ENCODE data around the gene SPAG8. TPM values are rescaled to one million over a fixed set of nuclear protein-coding genes. Genes with fewer than 3 reads are reported as not detected.
A peak's percentile ranks its signal among the peaks of the same experiment; 100 is the strongest.

SPAG8 gene
- total RNA-seq, 1 experiment from 2014 or later = 0.50 TPM

- no peak overlapping the region for H2BK12ac ChIP-seq (ENCODE audit: insufficient read length, low read depth, low read length)
- no peak overlapping the region for H3K9ac ChIP-seq (ENCODE audit: extremely low read depth, insufficient read length, low read length)
- H2BK20ac ChIP-seq (ENCODE audit: low read depth, low read length, poor library complexity, severe bottlenecking) = no peak overlapping the region
- no peaks in the 10 kb centered on the region for H4K20me1 ChIP-seq (ENCODE audit: control insufficient read depth, insufficient read depth, insufficient read length)
- H3K79me2 ChIP-seq (ENCODE audit: insufficient read depth, low read length) = no peaks in the 10 kb centered on the region
- peaks cover 5% of the 10 kb centered on the region for H3K27me3 Mint-ChIP-seq (ENCODE audit: low read depth)
- H3K18ac ChIP-seq (ENCODE audit: insufficient read length, low read depth, low read length) = no peak overlapping the region
- no peaks in the 10 kb centered on the region for H3K9me3 ChIP-seq (ENCODE audit: control insufficient read depth, low read depth, low read length)
- no peak overlapping the region for H3K4ac ChIP-seq (ENCODE audit: low read depth, low read length)
- H2AFZ ChIP-seq (ENCODE audit: low read length) = no peak overlapping the region
- no peak overlapping the region for H2BK15ac ChIP-seq (ENCODE audit: low read depth, low read length)
- H3K23ac ChIP-seq (ENCODE audit: insufficient read length, low read depth, low read length) = no peak overlapping the region
- no peak overlapping the region for H3K4me2 ChIP-seq (ENCODE audit: insufficient read depth, insufficient read length, low read length)
- H3K4me1 Mint-ChIP-seq = no peaks in the 10 kb centered on the region
- H4K5ac ChIP-seq (ENCODE audit: insufficient read length, low read depth, low read length) = no peak overlapping the region
- no peak overlapping the region for H2BK5ac ChIP-seq (ENCODE audit: insufficient read length, low read length)
- no peaks in the 10 kb centered on the region for H3K23me2 ChIP-seq (ENCODE audit: insufficient read length, low read depth, low read length, poor library complexity, severe bottlenecking)
- DNase-seq = peak; percentile 15
- no peak overlapping the region for H2BK120ac ChIP-seq (ENCODE audit: low read depth, low read length, poor library complexity, severe bottlenecking)
- H3K4me1 ChIP-seq (ENCODE audit: insufficient read depth, low read length) = no peaks in the 10 kb centered on the region
- no peak overlapping the region for H3K56ac ChIP-seq (ENCODE audit: insufficient read length, low read depth, low read length)
- no peak overlapping the region for H3K4me3 Mint-ChIP-seq
- no peak overlapping the region for H2AK5ac ChIP-seq (ENCODE audit: insufficient read length, low read length)
- H4K8ac ChIP-seq (replicated peaks; ENCODE audit: insufficient read length, low read depth, low read length) = no peak overlapping the region
- TF ChIP-seq CTCF (conservative IDR thresholded peaks at IDR 0.05) = no peak
- no peaks in the 10 kb centered on the region for H3K9me3 Mint-ChIP-seq
- peak overlapping the region in 1 of 3 experiments; percentile 32; a peak in 1 of 7 replicates for H3K27ac Mint-ChIP-seq
- no peak overlapping the region for H4K91ac ChIP-seq (ENCODE audit: insufficient read length, low read depth, low read length)
- no peak overlapping the region for H3K27ac ChIP-seq (ENCODE audit: insufficient read length, low read depth, low read length)
- WGBS (ENCODE audit: extremely low coverage, insufficient read length, low lambda C conversion rate) = no CpG with 5 or more reads among the region's 25 CpGs
- H3K14ac ChIP-seq (ENCODE audit: insufficient read depth, low read length) = no peak overlapping the region
- H3K27me3 ChIP-seq (ENCODE audit: insufficient read depth, low read length) = no peaks in the 10 kb centered on the region
- H3T11ph ChIP-seq (ENCODE audit: low read length) = no peak overlapping the region
- no peaks in the 10 kb centered on the region for H3K79me1 ChIP-seq (ENCODE audit: insufficient read depth, low read depth, low read length, poor library complexity, severe bottlenecking)
- H3K36me3 Mint-ChIP-seq (ENCODE audit: insufficient read depth in 1 of 3, low read depth in 3 of 3) = peaks cover 0 to 2% (median 2%) of the 10 kb centered on the region in 3 experiments; a peak in 2 of 7 replicates
These were observed 41.1 kb upstream of the SPAG8 start for GRCh38 chr9:35852876-35853865.

Data from H9 (cell line).